K562 (cell line): Measurements from ENCODE around the gene DHRS12. TPM values are rescaled to one million over a fixed set of nuclear protein-coding genes. Genes with fewer than 3 reads are reported as not detected.

Source experiments
- CBX5 ChIP-seq: IDR thresholded peaks from 2 replicates; pipeline ENCODE4 v1.6.1; 2014; ENCODE audit warnings: low read depth, borderline replicate concordance
- DDX20 ChIP-seq: fragments of 450-650 bp; IDR thresholded peaks from 2 replicates; pipeline ENCODE4 v1.6.1; 2016; ENCODE audit warnings: missing genetic modification characterization, low read depth, mild to moderate bottlenecking, missing compliant biosample characterization, moderate library complexity
- EGR1 ChIP-seq: fragments of 450-650 bp; conservative IDR thresholded peaks from 2 replicates; pipeline ENCODE4 v1.6.1; 2017; ENCODE audit warnings: mild to moderate bottlenecking
- HMGN3 ChIP-seq: IDR thresholded peaks from 2 replicates; pipeline ENCODE4 v1.6.1; 2011; ENCODE audit warnings: borderline replicate concordance, low read depth, mild to moderate bottlenecking, mixed read lengths, low read length; ENCODE audit not compliant: insufficient read length; ENCODE audit errors: extremely low read depth
- HNRNPL ChIP-seq: fragments of 200-400 bp; formaldehyde crosslinking; IDR thresholded peaks from 2 replicates; pipeline ENCODE4 v1.6.1; 2017; ENCODE audit warnings: low read depth, mild to moderate bottlenecking, low read length
- JUNB ChIP-seq: fragments of 450-650 bp; formaldehyde crosslinking; conservative IDR thresholded peaks from 2 replicates; pipeline ENCODE4 v1.4.0; 2020; ENCODE audit warnings: mild to moderate bottlenecking
- KLF10 ChIP-seq: fragments of 250-450 bp; sonication (Bioruptor Pico); IDR thresholded peaks from 2 replicates; pipeline ENCODE4 v1.6.1; 2021; ENCODE audit warnings: matching md5 sums
- NCOR1 ChIP-seq: fragments of 450-650 bp; IDR thresholded peaks from 2 replicates; pipeline ENCODE4 v1.6.1; 2016; ENCODE audit warnings: mild to moderate bottlenecking, moderate library complexity
- NEUROD1 ChIP-seq: fragments of 150-350 bp; IDR thresholded peaks from 2 replicates; pipeline ENCODE4 v1.6.1; 2014; ENCODE audit warnings: borderline replicate concordance, low read length, low read depth; ENCODE audit not compliant: partially characterized antibody
- PRDM10 ChIP-seq: fragments of 450-650 bp; IDR thresholded peaks from 2 replicates; pipeline ENCODE4 v1.6.1; 2018; ENCODE audit not compliant: partially characterized antibody
- RUNX1 ChIP-seq: sonication (generic); IDR thresholded peaks from 2 replicates; pipeline ENCODE4 v1.6.1; 2016; ENCODE audit warnings: antibody characterized with exemption, low read depth
- SLC30A9 ChIP-seq: fragments of 250-450 bp; sonication (Bioruptor Pico); IDR thresholded peaks from 2 replicates; pipeline ENCODE4 v1.8.0; 2022; ENCODE audit warnings: mild to moderate bottlenecking, moderate library complexity
- STAT5B ChIP-seq: fragments of 250-450 bp; sonication (Bioruptor Pico); IDR thresholded peaks from 2 replicates; pipeline ENCODE4 v1.8.0; 2021; ENCODE audit warnings: mild to moderate bottlenecking, inconsistent platforms
- THRAP3 ChIP-seq: fragments of 450-650 bp; IDR thresholded peaks from 2 replicates; pipeline ENCODE4 v1.6.1; 2016; ENCODE audit warnings: mild to moderate bottlenecking, inconsistent platforms, borderline replicate concordance
- U2AF1 ChIP-seq: fragments of 200-400 bp; formaldehyde crosslinking; optimal IDR thresholded peaks from 2 replicates; pipeline ENCODE3; 2017; ENCODE audit warnings: mild to moderate bottlenecking, low read depth, low read length, moderate library complexity
- ZBTB1 ChIP-seq: sonication (generic); formaldehyde crosslinking; IDR thresholded peaks from 2 replicates; pipeline ENCODE4 v1.8.1; 2023; ENCODE audit warnings: missing genetic modification reagents, low read depth, mild to moderate bottlenecking, borderline replicate concordance
- ZNF197 ChIP-seq: fragments of 200-800 bp; sonication (Bioruptor generic); IDR thresholded peaks from 2 replicates; pipeline ENCODE4 v1.6.1; 2016; ENCODE audit warnings: low read depth, missing genetic modification characterization, missing compliant biosample characterization
- ZNF699 ChIP-seq: fragments of 250-450 bp; sonication (Bioruptor Pico); IDR thresholded peaks from 2 replicates; pipeline ENCODE4 v1.8.0; 2021; ENCODE audit warnings: mild to moderate bottlenecking, moderate library complexity; ENCODE audit not compliant: insufficient replicate concordance
- polyA plus RNA-seq, 8 experiments: library from polyadenylated mRNA; depleted of rRNA in 4 of 8; stranded (reverse) in 5 of 8; unstranded in 3 of 8; fragments of >200 nt; fragmentation: Nextera tagmentation in 2 of 8; fragmentation: Illumina TruSeq in 1 of 8; extraction: Ambion mirVana in 2 of 8; extraction: Trizol in 1 of 8; gene quantifications; 2 replicates each; pipeline versions ENCODE4 v1.2.1 to v1.2.3, GENCODE V29; 2011 to 2014; ENCODE audit warnings: inconsistent platforms in 1 of 8, missing spikeins in 1 of 8
- total RNA-seq, 7 experiments: library from RNA; depleted of rRNA in 6 of 7; stranded (reverse); fragments of >200 nt in 6 of 7; fragmentation: Illumina TruSeq in 2 of 7; extraction: Trizol in 2 of 7; gene quantifications; 2 replicates each; pipeline versions ENCODE4 v1.2.1 to v1.2.3, GENCODE V29; 2011 to 2021; ENCODE audit warnings: low replicate concordance in 1 of 7
- TF ChIP-seq, protein P1 (sequence below): fragments of 450-650 bp; formaldehyde crosslinking; IDR thresholded peaks from 2 replicates; pipeline ENCODE4 v1.4.0; 2020; ENCODE audit warnings: mild to moderate bottlenecking, moderate library complexity
- TF ChIP-seq, protein P2 (sequence below): IDR thresholded peaks from 2 replicates; pipeline ENCODE4 v1.6.1; 2011; ENCODE audit warnings: borderline replicate concordance, low read depth, mild to moderate bottlenecking, moderate library complexity, low read length; ENCODE audit not compliant: insufficient read depth, poor library complexity, severe bottlenecking

DHRS12 gene
- total and polyA plus RNA-seq, 9 of the 15 experiments (the other 6 are each of a cell fraction or from before 2014, with no cell fraction given), result 0.62 to 2.7 (median 0.98) TPM

- TF ChIP-seq NCOR1 (no peak), CBX5 (no peak), KLF10 (CRISPR knock-in tag) (no peak), THRAP3 (no peak), U2AF1 (no peak), ZNF699 (CRISPR knock-in tag) (no peak), HNRNPL (no peak), HMGN3 (no peak), ZBTB1 (CRISPR knock-in tag) (0 out of 2 replicates have a peak, but pooled peaks have one; percentile 19), NEUROD1 (no peak), PRDM10 (no peak), ZNF197 (no peak), STAT5B (CRISPR knock-in tag) (no peak), JUNB (CRISPR knock-in tag) (no peak), RUNX1 (no peak), EGR1 (peak; percentile 20; the same call in 1 of the 2 replicates), DDX20 (no peak), SLC30A9 (CRISPR knock-in tag) (no peak)
- TF ChIP-seq, protein P1, sequence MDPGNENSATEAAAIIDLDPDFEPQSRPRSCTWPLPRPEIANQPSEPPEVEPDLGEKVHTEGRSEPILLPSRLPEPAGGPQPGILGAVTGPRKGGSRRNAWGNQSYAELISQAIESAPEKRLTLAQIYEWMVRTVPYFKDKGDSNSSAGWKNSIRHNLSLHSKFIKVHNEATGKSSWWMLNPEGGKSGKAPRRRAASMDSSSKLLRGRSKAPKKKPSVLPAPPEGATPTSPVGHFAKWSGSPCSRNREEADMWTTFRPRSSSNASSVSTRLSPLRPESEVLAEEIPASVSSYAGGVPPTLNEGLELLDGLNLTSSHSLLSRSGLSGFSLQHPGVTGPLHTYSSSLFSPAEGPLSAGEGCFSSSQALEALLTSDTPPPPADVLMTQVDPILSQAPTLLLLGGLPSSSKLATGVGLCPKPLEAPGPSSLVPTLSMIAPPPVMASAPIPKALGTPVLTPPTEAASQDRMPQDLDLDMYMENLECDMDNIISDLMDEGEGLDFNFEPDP (CRISPR knock-in tag), result no peak
- TF ChIP-seq, protein P2, sequence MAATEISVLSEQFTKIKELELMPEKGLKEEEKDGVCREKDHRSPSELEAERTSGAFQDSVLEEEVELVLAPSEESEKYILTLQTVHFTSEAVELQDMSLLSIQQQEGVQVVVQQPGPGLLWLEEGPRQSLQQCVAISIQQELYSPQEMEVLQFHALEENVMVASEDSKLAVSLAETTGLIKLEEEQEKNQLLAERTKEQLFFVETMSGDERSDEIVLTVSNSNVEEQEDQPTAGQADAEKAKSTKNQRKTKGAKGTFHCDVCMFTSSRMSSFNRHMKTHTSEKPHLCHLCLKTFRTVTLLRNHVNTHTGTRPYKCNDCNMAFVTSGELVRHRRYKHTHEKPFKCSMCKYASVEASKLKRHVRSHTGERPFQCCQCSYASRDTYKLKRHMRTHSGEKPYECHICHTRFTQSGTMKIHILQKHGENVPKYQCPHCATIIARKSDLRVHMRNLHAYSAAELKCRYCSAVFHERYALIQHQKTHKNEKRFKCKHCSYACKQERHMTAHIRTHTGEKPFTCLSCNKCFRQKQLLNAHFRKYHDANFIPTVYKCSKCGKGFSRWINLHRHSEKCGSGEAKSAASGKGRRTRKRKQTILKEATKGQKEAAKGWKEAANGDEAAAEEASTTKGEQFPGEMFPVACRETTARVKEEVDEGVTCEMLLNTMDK, result peak; percentile 41
Measured at GRCh38 chr13:51844862-51845573, 41.1 kb upstream of the DHRS12 start, which contains the start of gene TMEM272 (continued).
